ENCODE data around the gene GBA3.

GBA3 gene

DNA sequence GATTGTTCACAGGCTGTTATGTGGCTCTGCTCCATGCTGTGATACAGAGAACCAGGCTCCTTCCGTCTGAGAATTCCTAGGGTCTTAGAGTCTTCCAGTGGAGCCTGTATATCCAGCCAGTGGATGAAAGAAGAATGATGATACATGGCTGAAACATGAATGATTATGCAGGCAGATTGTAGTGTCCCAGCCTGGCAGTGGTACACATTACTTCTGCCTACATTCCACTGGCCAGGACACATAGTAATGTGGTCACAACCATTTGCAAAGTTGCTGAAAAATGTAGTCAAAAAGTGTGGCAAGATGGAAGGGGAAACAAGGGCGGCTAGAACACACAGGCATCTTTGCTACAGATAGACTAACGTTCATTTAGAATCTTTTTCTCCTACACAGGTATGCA is 4.5 kb upstream of the GBA3 start:
- Histone ChIP-seq H3K27me3 (no peaks in the 10 kb centered on the region), H4K20me1 (no peaks in the 10 kb centered on the region), H3K4me2 (no peak overlapping the region), H3K9ac (no peak overlapping the region), H3K9me3 (no peaks in the 10 kb centered on the region), H3K36me3 (no peaks in the 10 kb centered on the region), H3K4me1 (no peaks in the 10 kb centered on the region), H3K27ac (no peak overlapping the region), H3K4me3 (no peak overlapping the region)
- no peak for TF ChIP-seq Cebpa-rat (IDR thresholded peaks at IDR 0.05)

DNA sequence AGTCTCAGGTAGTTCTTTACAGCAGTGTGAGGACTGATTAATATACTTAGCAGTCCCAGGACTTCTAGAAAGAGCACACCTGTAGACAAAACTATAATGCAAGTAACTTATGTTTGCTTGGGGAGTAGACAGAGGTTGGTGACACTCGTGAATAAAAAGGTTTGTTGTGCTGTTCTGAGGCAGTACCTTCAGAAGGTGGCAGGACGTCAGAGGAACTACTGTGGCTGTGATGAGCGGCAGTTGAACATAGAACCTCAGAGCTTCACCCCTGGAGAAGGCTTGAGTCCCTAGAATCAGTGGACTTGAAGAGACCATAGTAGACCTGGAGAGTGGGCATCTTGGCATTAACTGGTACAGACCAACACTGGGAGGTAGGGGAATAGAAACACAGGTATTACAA is 3.3 kb upstream of the GBA3 start:
- H3K9me3 ChIP-seq = no peaks in the 10 kb centered on the region
- H3K27me3 ChIP-seq = no peaks in the 10 kb centered on the region
- no peak for TF ChIP-seq Cebpa-rat (IDR thresholded peaks at IDR 0.05)
- H3K9ac ChIP-seq = no peak overlapping the region
- no peaks in the 10 kb centered on the region for H4K20me1 ChIP-seq
- H3K4me1 ChIP-seq = no peaks in the 10 kb centered on the region
- no peak overlapping the region for H3K4me3 ChIP-seq
- no peaks in the 10 kb centered on the region for H3K36me3 ChIP-seq
- no peak overlapping the region for H3K27ac ChIP-seq
- H3K4me2 ChIP-seq = no peak overlapping the region

DNA sequence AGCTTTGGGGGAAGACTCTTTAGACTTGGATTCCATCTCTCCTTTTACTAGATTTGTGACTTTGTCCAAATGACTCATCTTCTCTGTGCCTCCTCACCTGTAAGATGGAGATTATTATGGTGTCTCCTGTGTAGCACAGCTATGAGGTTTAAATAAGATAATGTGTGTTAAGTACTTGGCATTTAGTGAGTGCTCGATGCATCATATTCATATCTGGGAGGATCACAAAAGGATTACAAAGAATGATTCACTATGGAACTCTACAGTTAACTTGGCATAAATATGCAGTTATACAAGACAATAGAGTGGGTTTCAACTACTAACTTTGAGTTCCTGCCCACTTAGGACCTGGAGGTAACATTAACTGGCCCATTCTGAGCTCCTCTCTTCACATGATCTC is 2.3 kb downstream of the GBA3 start:
- H3K4me3 ChIP-seq = no peak overlapping the region
- H3K36me3 ChIP-seq = no peaks in the 10 kb centered on the region
- H3K9me3 ChIP-seq = no peaks in the 10 kb centered on the region
- TF ChIP-seq Cebpa-rat (IDR thresholded peaks at IDR 0.05) = no peak
- no peak overlapping the region for H3K9ac ChIP-seq
- no peaks in the 10 kb centered on the region for H4K20me1 ChIP-seq
- H3K4me2 ChIP-seq = no peak overlapping the region
- no peak overlapping the region for H3K27ac ChIP-seq
- H3K4me1 ChIP-seq = no peaks in the 10 kb centered on the region
- H3K27me3 ChIP-seq = no peaks in the 10 kb centered on the region

DNA sequence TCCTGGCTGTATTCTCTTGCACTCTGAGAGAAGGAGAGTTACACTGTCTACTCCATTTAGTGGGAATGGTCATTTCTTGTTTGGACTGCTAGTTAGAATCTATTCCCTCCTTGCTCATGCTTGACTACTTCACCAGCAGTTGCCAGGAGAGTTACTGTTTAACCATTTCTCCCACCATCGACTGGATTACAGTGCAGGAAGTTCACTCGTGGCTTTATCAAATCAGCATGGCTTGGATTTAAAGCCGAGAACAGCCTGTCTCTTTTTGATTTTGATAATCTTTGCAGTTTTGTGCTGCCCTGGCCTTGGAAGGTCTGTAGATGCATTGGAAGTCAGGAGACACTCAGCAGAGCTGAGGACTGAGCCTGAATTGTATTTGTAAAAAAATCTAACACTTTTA is 3.2 kb downstream of the GBA3 start:
- Histone ChIP-seq H3K36me3 (no peaks in the 10 kb centered on the region), H3K4me1 (no peaks in the 10 kb centered on the region), H3K9ac (no peak overlapping the region), H3K9me3 (no peaks in the 10 kb centered on the region), H3K4me3 (no peak overlapping the region), H3K4me2 (no peak overlapping the region), H3K27me3 (no peaks in the 10 kb centered on the region), H4K20me1 (no peaks in the 10 kb centered on the region), H3K27ac (no peak overlapping the region)
- TF ChIP-seq Cebpa-rat (IDR thresholded peaks at IDR 0.05) = no peak

DNA sequence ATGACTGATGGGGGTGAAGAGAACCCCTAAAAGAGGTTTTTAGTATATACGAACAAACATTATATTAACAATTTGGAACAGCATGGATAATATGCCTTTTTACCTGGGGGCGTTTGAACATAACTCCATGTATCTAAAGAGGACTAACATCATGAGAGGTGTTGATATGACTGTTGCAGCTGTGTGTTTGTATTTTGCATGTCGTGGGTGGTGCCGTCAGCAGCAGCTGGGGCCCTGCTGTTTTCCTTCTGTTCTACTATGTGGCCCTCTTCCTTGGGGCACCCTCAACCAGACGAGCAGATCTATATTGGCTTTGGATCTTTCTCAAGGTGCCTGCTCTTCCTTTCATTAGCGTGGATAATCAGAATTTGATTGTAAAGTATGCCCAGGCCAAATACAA is 11.2 kb downstream of the GBA3 start:
- Histone ChIP-seq H3K9ac (no peak overlapping the region), H4K20me1 (no peaks in the 10 kb centered on the region), H3K27ac (no peak overlapping the region), H3K9me3 (no peaks in the 10 kb centered on the region), H3K4me2 (no peak overlapping the region), H3K4me1 (no peaks in the 10 kb centered on the region), H3K4me3 (no peak overlapping the region), H3K27me3 (no peaks in the 10 kb centered on the region), H3K36me3 (no peaks in the 10 kb centered on the region)
- no peak for TF ChIP-seq Cebpa-rat (IDR thresholded peaks at IDR 0.05)

DNA sequence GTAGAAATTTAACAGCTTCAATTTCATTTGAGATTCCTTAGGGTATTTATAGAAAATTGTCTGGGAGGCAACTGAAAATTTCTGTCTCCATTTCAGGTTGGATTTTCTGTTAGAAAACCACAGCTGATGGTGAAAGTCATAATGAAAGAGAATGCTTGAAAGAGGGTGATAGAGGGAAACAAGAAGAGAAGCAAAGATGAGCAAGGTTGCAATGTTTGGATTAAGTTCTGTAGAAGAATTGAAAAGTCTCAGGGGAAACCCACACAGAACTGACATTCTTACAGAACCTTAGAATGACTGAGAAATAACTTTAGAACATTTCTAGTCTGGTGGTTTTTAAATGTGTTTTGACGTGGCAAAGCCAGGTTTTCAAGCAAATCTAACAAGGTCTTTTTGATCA is 14.7 kb downstream of the GBA3 start:
- Histone ChIP-seq H3K4me3 (no peak overlapping the region), H3K27ac (no peak overlapping the region), H3K9me3 (no peaks in the 10 kb centered on the region), H3K27me3 (no peaks in the 10 kb centered on the region), H3K36me3 (no peaks in the 10 kb centered on the region), H3K4me2 (no peak overlapping the region), H3K9ac (no peak overlapping the region), H4K20me1 (no peaks in the 10 kb centered on the region), H3K4me1 (no peaks in the 10 kb centered on the region)
- no peak for TF ChIP-seq Cebpa-rat (IDR thresholded peaks at IDR 0.05)

DNA sequence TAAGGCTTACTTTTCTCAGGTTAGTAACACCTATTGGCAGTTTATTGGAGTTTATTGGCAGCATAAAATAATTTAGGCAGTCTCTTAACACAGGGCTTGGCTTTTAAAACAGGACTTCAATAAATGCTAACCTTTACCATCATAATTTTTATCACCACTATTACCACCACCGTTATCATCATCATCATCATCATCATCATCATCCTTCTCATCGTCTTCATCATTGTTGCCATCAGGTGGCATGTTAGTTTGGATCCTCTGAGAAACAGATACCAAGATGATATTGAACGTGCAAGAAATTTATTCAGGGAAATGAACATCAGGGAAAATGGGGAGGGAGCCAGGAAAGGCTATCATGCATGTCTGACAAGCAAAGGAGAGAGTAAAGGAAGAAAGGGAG is 16.2 kb downstream of the GBA3 start:
- H3K36me3 ChIP-seq = no peaks in the 10 kb centered on the region

DNA sequence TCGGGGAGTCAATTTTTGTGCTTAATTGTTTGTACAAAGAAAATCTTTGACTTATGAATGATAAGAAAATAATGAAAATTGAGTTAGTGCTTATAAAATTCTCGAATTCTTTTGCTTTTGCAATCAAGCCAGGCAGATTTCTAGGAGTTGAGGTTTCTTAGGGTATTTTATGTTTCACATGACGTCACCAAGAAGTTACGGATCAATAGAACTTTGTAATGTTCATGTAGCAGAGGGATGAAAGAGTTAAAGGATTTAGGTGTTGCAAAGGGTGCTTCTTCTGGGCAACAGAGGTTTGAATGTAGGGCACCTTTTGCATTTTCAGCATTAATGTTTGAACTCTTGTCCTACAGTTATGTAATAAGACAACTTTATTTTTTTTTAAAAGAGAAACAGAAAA is 19.4 kb downstream of the GBA3 start:
- Histone ChIP-seq H3K4me3 (no peak overlapping the region), H3K9ac (no peak overlapping the region), H4K20me1 (no peaks in the 10 kb centered on the region), H3K27ac (no peak overlapping the region), H3K27me3 (no peaks in the 10 kb centered on the region), H3K4me1 (no peaks in the 10 kb centered on the region), H3K36me3 (no peaks in the 10 kb centered on the region), H3K4me2 (no peak overlapping the region), H3K9me3 (no peaks in the 10 kb centered on the region)
- TF ChIP-seq Cebpa-rat (IDR thresholded peaks at IDR 0.05) = no peak

More for the DNA sequence above, 16.2 kb downstream of the GBA3 start:
- Histone ChIP-seq H3K27ac (no peak overlapping the region), H3K9ac (no peak overlapping the region), H3K4me2 (no peak overlapping the region), H3K9me3 (no peaks in the 10 kb centered on the region), H3K4me3 (no peak overlapping the region), H4K20me1 (no peaks in the 10 kb centered on the region), H3K4me1 (no peaks in the 10 kb centered on the region), H3K27me3 (no peaks in the 10 kb centered on the region)
- TF ChIP-seq Cebpa-rat (IDR thresholded peaks at IDR 0.05) = no peak

DNA sequence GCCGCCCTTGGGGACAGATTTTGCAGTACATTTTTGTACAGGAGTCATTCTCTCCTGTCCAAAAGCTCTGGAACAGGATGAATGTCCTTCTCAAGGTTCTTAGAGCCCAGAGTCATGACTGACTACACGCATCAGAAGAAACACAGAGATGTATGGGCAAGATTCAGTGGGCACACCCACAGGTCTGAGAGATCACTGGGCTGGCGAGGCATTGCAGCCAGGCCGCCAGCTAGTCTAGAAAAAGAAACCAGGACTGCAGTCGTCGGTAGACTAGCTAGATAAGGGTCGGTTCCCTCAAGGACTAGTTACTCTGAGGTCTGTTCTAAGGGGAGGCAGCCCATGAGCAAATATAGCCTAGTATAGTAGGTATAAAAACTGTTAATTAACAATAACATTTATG is 19.8 kb downstream of the GBA3 start:
- no peaks in the 10 kb centered on the region for H3K9me3 ChIP-seq
- H4K20me1 ChIP-seq = no peaks in the 10 kb centered on the region
- H3K4me2 ChIP-seq = no peak overlapping the region
- no peak overlapping the region for H3K4me3 ChIP-seq
- no peaks in the 10 kb centered on the region for H3K27me3 ChIP-seq
- TF ChIP-seq Cebpa-rat (IDR thresholded peaks at IDR 0.05) = no peak
- no peak overlapping the region for H3K27ac ChIP-seq
- no peak overlapping the region for H3K9ac ChIP-seq
- H3K36me3 ChIP-seq = no peaks in the 10 kb centered on the region
- no peaks in the 10 kb centered on the region for H3K4me1 ChIP-seq

DNA sequence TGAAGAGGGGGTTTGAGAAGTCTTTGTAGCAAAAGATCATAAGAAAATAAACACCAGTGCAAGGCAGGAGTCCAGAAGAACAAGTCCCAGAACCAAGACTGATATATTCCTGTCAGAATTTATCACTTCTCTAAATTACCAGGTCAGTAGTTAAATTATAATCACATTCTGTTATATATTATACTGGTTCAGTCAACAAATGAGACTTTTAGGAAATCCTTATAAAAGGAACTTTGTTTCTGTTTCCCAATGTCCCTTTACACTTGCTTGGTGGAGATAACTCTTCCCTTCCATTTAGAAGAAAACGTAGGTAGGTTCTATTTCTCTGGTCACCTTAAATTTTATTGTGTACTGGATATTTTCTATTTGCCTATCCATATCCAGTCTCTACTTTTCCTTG is 21.1 kb downstream of the GBA3 start:
- TF ChIP-seq Cebpa-rat (IDR thresholded peaks at IDR 0.05) = no peak
- H3K4me1 ChIP-seq = no peaks in the 10 kb centered on the region
- no peaks in the 10 kb centered on the region for H4K20me1 ChIP-seq
- no peaks in the 10 kb centered on the region for H3K36me3 ChIP-seq
- no peaks in the 10 kb centered on the region for H3K27me3 ChIP-seq
- H3K4me3 ChIP-seq = no peak overlapping the region
- no peak overlapping the region for H3K9ac ChIP-seq
- H3K9me3 ChIP-seq = no peaks in the 10 kb centered on the region
- H3K27ac ChIP-seq = no peak overlapping the region
- no peak overlapping the region for H3K4me2 ChIP-seq

DNA sequence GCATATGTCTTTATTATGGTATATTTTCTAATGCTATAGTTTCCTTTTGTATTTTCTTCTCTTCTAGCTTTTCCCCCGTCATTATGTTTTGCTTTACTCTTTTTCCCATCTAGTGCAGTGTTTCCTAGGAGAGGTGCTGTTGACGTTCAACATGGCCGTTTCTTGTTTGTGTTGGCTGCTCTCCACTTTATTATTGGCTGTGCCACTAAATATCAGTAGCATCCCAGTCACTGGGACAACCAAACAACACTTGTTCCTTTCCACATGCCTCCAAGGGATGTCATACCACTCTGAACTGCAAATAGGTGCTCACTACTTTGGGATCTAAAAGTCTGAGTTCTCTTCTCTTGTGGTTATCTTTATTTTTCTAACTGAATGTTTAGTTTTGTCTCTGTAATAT is 26.5 kb downstream of the GBA3 start:
- no peak for TF ChIP-seq Cebpa-rat (IDR thresholded peaks at IDR 0.05)
- H3K9ac ChIP-seq = no peak overlapping the region
- H3K9me3 ChIP-seq = no peaks in the 10 kb centered on the region
- H3K36me3 ChIP-seq = no peaks in the 10 kb centered on the region
- no peak overlapping the region for H3K27ac ChIP-seq
- no peaks in the 10 kb centered on the region for H4K20me1 ChIP-seq
- no peaks in the 10 kb centered on the region for H3K27me3 ChIP-seq
- H3K4me2 ChIP-seq = no peak overlapping the region
- H3K4me1 ChIP-seq = no peaks in the 10 kb centered on the region
- no peak overlapping the region for H3K4me3 ChIP-seq

Data from BLaER1 (cell line).